Progenitor cell of endocrine pancreas (in vitro differentiated cells): ENCODE data around the gene APP. TPM values are rescaled to one million over a fixed set of nuclear protein-coding genes. Genes with fewer than 3 reads are reported as not detected.

Experiments
- DNase-seq: peaks from one replicate; pipeline ENCODE4 v3.0.0; 2021; ENCODE audit warnings: low spot score; ENCODE audit not compliant: unreplicated experiment
- H3K27ac Mint-ChIP-seq: 2 replicates; pipeline ENCODE4 v1.8.0; 2021; ENCODE audit warnings: mild to moderate bottlenecking, moderate library complexity, mixed read lengths
- H3K27me3 Mint-ChIP-seq: 2 replicates; pipeline ENCODE4 v1.8.0; 2021; ENCODE audit warnings: mixed read lengths
- H3K36me3 Mint-ChIP-seq: 2 replicates; pipeline ENCODE4 v1.8.0; 2022; ENCODE audit warnings: mixed read lengths; ENCODE audit not compliant: insufficient read depth
- H3K4me1 Mint-ChIP-seq: 2 replicates; pipeline ENCODE4 v1.8.0; 2021; ENCODE audit warnings: low read depth, mixed read lengths
- H3K4me3 Mint-ChIP-seq: 2 replicates; pipeline ENCODE4 v1.8.0; 2021; ENCODE audit warnings: low read depth, mild to moderate bottlenecking, moderate library complexity, mixed read lengths
- H3K9me3 Mint-ChIP-seq: 2 replicates; pipeline ENCODE4 v1.8.0; 2021; ENCODE audit warnings: low read depth, mixed read lengths
- CTCF ChIP-seq: fragments of 200-600 bp; sonication (generic); IDR thresholded peaks from one replicate; pipeline ENCODE4 v1.5.0; 2021; ENCODE audit warnings: antibody characterized with exemption, mild to moderate bottlenecking; ENCODE audit not compliant: unreplicated experiment
- total RNA-seq: library from RNA; stranded (reverse); gene quantifications from 2 replicates; pipeline ENCODE4 v1.2.1, GENCODE V29; 2021

The APP gene
- total RNA-seq, 1 donor from 2014 or later: 631 TPM

- DNase-seq: no peak
- Mint-ChIP-seq H3K4me1 (peaks cover 56% of the 10 kb centered on the region), H3K4me3 (no peak overlapping the region), H3K27me3 (no peaks in the 10 kb centered on the region), H3K36me3 (peaks cover 6% of the 10 kb centered on the region), H3K27ac (no peak overlapping the region), H3K9me3 (no peaks in the 10 kb centered on the region)
- no peak for TF ChIP-seq CTCF
These were observed 51.5 kb downstream of the APP start for GRCh38 chr21:26118938-26119540.

GRCh38 chr21:26117972-26118367 lies 52.6 kb downstream of the APP start:
- Mint-ChIP-seq H3K27ac (peak overlapping the region; percentile 97), H3K4me1 (peaks cover 57% of the 10 kb centered on the region), H3K4me3 (no peak overlapping the region), H3K9me3 (no peaks in the 10 kb centered on the region), H3K36me3 (peaks cover 9% of the 10 kb centered on the region), H3K27me3 (no peaks in the 10 kb centered on the region)
- TF ChIP-seq CTCF: no peak
- no peak for DNase-seq

- no peaks in the 10 kb centered on the region for H3K9me3 Mint-ChIP-seq
- H3K36me3 Mint-ChIP-seq: peaks cover 14% of the 10 kb centered on the region
- peaks cover 61% of the 10 kb centered on the region for H3K4me1 Mint-ChIP-seq
- H3K4me3 Mint-ChIP-seq: no peak overlapping the region
- peak overlapping the region; percentile 97 for H3K27ac Mint-ChIP-seq
- no peak for TF ChIP-seq CTCF
- DNase-seq: no peak
- no peaks in the 10 kb centered on the region for H3K27me3 Mint-ChIP-seq
These were observed 53.1 kb downstream of the APP start for GRCh38 chr21:26117324-26117971.

- Mint-ChIP-seq H3K4me1 (peaks cover 61% of the 10 kb centered on the region), H3K9me3 (no peaks in the 10 kb centered on the region), H3K27ac (peak overlapping the region; percentile 97), H3K36me3 (peaks cover 15% of the 10 kb centered on the region), H3K4me3 (peak overlapping the region; percentile 40), H3K27me3 (no peaks in the 10 kb centered on the region)
- TF ChIP-seq CTCF: no peak
- no peak for DNase-seq
These were observed 54.0 kb downstream of the APP start for GRCh38 chr21:26116456-26117011.

- peaks cover 21% of the 10 kb centered on the region for H3K36me3 Mint-ChIP-seq
- H3K27ac Mint-ChIP-seq: peak overlapping the region; percentile 97
- TF ChIP-seq CTCF: no peak
- peak overlapping the region; percentile 1 for H3K4me3 Mint-ChIP-seq
- H3K9me3 Mint-ChIP-seq: no peaks in the 10 kb centered on the region
- peaks cover 63% of the 10 kb centered on the region for H3K4me1 Mint-ChIP-seq
- H3K27me3 Mint-ChIP-seq: no peaks in the 10 kb centered on the region
- DNase-seq: no peak
These were observed 54.7 kb downstream of the APP start for GRCh38 chr21:26115899-26116298.
